DMS 273 (cell line): ENCODE measurements around the gene FOSB.

Experiments used
- DNase-seq: peaks from one replicate; lab custom pipeline; 2025; ENCODE audit not compliant: unreplicated experiment; lab: John Stamatoyannopoulos, UW

FOSB gene

GRCh38 chr19:45467115-45467455 is 711 bp upstream of the FOSB start:
- no peak for DNase-seq

DNA sequence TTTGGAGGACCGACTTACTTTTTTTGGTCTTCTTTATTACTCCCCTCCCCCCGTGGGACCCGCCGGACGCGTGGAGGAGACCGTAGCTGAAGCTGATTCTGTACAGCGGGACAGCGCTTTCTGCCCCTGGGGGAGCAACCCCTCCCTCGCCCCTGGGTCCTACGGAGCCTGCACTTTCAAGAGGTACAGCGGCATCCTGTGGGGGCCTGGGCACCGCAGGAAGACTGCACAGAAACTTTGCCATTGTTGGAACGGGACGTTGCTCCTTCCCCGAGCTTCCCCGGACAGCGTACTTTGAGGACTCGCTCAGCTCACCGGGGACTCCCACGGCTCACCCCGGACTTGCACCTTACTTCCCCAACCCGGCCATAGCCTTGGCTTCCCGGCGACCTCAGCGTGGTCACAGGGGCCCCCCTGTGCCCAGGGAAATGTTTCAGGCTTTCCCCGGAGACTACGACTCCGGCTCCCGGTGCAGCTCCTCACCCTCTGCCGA is 409 bp downstream of the FOSB start:
- DNase-seq, result peak; percentile 61

DNA sequence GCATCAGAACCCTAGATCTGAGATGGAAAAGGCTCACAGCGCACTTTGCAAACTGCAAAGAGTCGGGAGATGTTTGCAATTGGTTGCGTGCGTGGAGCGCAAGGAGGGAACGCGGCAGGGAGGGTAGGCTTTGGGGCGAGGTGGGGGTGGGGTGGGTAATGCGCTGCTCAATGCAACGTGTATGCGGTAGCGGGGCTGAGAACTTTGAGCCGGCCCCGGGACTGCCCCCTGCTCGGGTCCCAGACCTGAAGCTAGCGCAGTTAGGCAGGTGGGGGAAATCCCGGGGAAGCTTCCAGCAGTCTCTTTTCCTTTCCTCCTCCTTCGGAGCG is 971 bp downstream of the FOSB start:
- DNase-seq, result peak; percentile 81

- DNase-seq, result peak; percentile 99
These were observed 1.5 kb downstream of the FOSB start for GRCh38 chr19:45469132-45469944.

GRCh38 chr19:45469945-45470761 is 2.4 kb downstream of the FOSB start:
- DNase-seq, result no peak

DNA sequence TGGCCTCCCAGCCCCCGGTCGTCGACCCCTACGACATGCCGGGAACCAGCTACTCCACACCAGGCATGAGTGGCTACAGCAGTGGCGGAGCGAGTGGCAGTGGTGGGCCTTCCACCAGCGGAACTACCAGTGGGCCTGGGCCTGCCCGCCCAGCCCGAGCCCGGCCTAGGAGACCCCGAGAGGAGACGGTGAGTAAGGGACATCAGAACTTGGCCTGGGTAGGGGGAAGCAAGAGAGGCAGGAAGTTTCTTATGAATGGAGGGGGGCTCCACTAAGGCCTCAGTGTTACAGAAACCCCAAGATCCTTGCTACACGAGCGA is 2.9 kb downstream of the FOSB start:
- no peak for DNase-seq

DNA sequence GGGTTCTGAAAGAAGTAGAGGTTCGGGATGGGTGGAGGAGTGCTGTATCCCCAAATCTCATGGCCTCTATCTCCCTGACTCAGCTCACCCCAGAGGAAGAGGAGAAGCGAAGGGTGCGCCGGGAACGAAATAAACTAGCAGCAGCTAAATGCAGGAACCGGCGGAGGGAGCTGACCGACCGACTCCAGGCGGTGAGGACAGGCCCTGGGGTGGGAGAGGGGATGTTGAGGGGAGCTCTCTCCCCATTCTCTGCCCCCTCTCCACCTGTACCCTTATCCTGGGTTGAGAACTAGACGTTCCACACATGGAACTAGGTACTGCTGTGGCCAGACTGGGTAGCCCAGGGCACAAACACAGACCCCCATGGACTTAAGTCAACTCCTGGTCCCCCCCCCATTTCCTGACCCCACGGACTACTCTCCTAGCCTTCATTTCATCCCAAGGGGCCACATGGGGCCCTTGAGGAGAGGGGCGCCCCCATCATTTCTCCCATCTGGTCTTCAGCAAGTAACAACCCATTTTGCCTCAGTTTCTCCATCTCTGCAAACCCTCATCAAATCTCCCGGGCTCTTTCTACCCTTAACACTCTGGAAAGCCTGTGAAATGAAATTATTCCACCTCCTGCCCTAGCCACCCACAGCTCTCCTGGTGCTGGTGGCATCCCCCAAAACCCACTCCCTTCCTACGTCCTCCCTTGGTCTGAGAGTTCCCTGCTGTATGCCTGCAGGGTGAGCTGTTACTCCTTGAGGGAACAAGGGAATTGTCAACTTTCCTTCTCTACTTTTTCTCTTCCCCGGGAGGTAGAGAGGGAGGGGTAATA is 3.5 kb downstream of the FOSB start:
- no peak for DNase-seq

GRCh38 chr19:45471931-45472562 is 4.3 kb downstream of the FOSB start:
- no peak for DNase-seq

DNA sequence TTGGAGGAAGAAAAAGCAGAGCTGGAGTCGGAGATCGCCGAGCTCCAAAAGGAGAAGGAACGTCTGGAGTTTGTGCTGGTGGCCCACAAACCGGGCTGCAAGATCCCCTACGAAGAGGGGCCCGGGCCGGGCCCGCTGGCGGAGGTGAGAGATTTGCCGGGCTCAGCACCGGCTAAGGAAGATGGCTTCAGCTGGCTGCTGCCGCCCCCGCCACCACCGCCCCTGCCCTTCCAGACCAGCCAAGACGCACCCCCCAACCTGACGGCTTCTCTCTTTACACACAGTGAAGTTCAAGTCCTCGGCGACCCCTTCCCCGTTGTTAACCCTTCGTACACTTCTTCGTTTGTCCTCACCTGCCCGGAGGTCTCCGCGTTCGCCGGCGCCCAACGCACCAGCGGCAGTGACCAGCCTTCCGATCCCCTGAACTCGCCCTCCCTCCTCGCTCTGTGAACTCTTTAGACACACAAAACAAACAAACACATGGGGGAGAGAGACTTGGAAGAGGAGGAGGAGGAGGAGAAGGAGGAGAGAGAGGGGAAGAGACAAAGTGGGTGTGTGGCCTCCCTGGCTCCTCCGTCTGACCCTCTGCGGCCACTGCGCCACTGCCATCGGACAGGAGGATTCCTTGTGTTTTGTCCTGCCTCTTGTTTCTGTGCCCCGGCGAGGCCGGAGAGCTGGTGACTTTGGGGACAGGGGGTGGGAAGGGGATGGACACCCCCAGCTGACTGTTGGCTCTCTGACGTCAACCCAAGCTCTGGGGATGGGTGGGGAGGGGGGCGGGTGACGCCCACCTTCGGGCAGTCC is 5.0 kb downstream of the FOSB start:
- peak; percentile 29 for DNase-seq

- DNase-seq, result no peak
These were observed 5.5 kb downstream of the FOSB start for GRCh38 chr19:45473367-45473681.

- DNase-seq, result no peak
These were observed 6.1 kb downstream of the FOSB start for GRCh38 chr19:45473682-45474605.

- no peak for DNase-seq
These were observed 7.1 kb downstream of the FOSB start for GRCh38 chr19:45474606-45475521.

GRCh38 chr19:45475537-45476291 is 7.9 kb downstream of the FOSB start:
- DNase-seq, result no peak

DNA sequence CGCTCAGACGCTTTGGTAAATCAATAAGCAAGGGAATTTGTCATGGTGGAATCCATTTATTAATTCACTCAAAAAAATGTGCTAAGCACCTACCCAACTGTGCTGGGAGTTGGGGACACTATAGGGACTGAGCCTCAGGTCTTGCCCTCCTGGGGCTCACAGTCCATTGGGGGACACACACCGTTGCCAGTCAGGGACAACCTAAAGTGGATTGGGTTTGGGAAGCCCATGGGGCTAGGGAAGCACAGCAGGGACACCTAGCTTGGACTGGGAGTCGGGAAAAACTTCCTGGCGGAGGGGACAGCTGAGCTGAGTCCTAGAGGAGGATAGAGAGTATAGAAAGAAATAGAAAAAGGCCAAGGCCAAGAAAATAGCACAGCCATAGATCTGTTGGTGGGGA is 8.5 kb downstream of the FOSB start:
- no peak for DNase-seq

DNA sequence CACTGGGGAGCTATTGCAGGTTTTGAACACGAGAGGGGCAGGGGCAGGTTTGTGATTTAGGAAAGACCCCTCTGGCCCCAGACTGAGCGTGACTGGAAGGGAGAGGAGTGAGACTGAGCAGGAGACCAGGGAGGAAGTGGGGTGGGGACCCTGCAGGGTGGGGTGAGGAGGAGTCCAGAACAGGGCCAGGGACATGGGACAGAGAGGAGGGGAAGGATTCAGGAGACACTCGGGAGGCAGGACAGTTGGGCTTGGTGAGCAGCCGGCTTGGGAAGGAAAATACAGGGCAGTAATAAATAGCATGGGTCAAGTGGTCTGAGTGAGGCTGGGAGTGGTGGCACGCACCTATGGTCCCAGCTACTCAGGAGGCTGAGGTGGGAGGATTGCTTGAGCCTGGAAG is 9.4 kb downstream of the FOSB start:
- no peak for DNase-seq

GRCh38 chr19:45477713-45478453 is 10.1 kb downstream of the FOSB start:
- DNase-seq, result peak; percentile 55
